GM23338 (cell line): ENCODE measurements around the gene CEBPZ. TPM values are rescaled to one million over a fixed set of nuclear protein-coding genes. Genes with fewer than 3 reads are reported as not detected.

Source experiments
- EZH2 ChIP-seq: fragments of 200-600 bp; sonication (generic); IDR thresholded peaks from one replicate; pipeline ENCODE4 v1.8.0; 2017; ENCODE audit warnings: antibody characterized with exemption, mild to moderate bottlenecking, low read depth; ENCODE audit not compliant: unreplicated experiment
- NANOG ChIP-seq: IDR thresholded peaks from 2 replicates; pipeline ENCODE4 v1.6.1; 2016; ENCODE audit warnings: antibody characterized with exemption, borderline replicate concordance
- polyA plus RNA-seq: library from polyadenylated mRNA; unstranded; fragments of >200 nt; fragmentation: Nextera tagmentation; extraction: Ambion mirVana; gene quantifications from 2 replicates; pipeline ENCODE4 v1.2.1, GENCODE V29; 2016
- total RNA-seq: library from RNA; depleted of rRNA; stranded (reverse); fragments of >200 nt; shearing (Covaris generic); gene quantifications from 2 replicates; pipeline ENCODE4 v1.2.3, GENCODE V29; 2014
- TF ChIP-seq, protein P1 (sequence below): fragments of 250-450 bp; sonication (Bioruptor Pico); IDR thresholded peaks from 2 replicates; pipeline ENCODE4 v1.5.0; 2020; ENCODE audit warnings: mild to moderate bottlenecking, moderate library complexity
- TF ChIP-seq, protein P2 (sequence below): IDR thresholded peaks from one replicate; pipeline ENCODE4 v1.6.1; 2018; ENCODE audit warnings: antibody characterized with exemption; ENCODE audit not compliant: unreplicated experiment

Gene CEBPZ
- total and polyA plus RNA-seq, 2 experiments from 2014 or later, result 133 to 185 TPM

DNA sequence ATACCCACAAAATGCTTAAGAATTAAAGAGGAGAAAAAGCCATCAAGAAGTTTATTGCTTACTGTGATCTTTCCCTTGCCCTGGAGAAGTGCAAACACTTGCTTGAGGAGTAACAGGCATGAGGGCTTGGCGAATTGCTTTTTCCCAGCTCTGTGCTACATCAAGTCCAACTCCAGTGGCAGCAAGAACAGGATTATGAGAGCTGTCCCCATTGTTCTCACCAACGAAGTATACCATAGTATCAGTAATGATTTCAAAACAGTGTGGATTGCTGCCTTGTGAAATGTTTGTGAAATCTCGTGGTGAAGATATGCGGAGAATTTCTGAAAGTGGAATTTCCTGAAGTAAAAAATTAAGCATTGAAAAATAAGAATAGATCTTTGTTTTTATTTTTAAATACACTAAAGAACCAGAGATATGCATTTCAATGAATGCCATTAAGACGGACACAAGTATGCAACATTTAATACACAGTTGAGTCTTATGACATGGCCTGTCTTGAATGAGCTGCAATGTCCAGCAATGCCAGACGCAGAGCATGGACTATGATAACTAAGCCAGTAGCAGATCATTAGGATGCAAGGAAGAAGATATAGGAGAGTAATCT lies 43.1 kb upstream of the CEBPZ start (continued):
- TF ChIP-seq, protein P1, sequence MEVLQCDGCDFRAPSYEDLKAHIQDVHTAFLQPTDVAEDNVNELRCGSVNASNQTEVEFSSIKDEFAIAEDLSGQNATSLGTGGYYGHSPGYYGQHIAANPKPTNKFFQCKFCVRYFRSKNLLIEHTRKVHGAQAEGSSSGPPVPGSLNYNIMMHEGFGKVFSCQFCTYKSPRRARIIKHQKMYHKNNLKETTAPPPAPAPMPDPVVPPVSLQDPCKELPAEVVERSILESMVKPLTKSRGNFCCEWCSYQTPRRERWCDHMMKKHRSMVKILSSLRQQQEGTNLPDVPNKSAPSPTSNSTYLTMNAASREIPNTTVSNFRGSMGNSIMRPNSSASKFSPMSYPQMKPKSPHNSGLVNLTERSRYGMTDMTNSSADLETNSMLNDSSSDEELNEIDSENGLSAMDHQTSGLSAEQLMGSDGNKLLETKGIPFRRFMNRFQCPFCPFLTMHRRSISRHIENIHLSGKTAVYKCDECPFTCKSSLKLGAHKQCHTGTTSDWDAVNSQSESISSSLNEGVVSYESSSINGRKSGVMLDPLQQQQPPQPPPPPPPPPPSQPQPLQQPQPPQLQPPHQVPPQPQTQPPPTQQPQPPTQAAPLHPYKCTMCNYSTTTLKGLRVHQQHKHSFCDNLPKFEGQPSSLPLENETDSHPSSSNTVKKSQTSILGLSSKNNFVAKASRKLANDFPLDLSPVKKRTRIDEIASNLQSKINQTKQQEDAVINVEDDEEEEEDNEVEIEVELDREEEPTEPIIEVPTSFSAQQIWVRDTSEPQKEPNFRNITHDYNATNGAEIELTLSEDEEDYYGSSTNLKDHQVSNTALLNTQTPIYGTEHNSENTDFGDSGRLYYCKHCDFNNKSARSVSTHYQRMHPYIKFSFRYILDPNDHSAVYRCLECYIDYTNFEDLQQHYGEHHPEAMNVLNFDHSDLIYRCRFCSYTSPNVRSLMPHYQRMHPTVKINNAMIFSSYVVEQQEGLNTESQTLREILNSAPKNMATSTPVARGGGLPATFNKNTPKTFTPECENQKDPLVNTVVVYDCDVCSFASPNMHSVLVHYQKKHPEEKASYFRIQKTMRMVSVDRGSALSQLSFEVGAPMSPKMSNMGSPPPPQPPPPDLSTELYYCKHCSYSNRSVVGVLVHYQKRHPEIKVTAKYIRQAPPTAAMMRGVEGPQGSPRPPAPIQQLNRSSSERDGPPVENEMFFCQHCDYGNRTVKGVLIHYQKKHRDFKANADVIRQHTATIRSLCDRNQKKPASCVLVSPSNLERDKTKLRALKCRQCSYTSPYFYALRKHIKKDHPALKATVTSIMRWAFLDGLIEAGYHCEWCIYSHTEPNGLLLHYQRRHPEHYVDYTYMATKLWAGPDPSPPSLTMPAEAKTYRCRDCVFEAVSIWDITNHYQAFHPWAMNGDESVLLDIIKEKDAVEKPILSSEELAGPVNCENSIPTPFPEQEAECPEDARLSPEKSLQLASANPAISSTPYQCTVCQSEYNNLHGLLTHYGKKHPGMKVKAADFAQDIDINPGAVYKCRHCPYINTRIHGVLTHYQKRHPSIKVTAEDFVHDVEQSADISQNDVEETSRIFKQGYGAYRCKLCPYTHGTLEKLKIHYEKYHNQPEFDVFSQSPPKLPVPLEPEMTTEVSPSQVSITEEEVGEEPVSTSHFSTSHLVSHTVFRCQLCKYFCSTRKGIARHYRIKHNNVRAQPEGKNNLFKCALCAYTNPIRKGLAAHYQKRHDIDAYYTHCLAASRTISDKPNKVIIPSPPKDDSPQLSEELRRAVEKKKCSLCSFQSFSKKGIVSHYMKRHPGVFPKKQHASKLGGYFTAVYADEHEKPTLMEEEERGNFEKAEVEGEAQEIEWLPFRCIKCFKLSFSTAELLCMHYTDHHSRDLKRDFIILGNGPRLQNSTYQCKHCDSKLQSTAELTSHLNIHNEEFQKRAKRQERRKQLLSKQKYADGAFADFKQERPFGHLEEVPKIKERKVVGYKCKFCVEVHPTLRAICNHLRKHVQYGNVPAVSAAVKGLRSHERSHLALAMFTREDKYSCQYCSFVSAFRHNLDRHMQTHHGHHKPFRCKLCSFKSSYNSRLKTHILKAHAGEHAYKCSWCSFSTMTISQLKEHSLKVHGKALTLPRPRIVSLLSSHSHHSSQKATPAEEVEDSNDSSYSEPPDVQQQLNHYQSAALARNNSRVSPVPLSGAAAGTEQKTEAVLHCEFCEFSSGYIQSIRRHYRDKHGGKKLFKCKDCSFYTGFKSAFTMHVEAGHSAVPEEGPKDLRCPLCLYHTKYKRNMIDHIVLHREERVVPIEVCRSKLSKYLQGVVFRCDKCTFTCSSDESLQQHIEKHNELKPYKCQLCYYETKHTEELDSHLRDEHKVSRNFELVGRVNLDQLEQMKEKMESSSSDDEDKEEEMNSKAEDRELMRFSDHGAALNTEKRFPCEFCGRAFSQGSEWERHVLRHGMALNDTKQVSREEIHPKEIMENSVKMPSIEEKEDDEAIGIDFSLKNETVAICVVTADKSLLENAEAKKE, result no peak
- no peak for TF ChIP-seq EZH2
- TF ChIP-seq, protein P2, sequence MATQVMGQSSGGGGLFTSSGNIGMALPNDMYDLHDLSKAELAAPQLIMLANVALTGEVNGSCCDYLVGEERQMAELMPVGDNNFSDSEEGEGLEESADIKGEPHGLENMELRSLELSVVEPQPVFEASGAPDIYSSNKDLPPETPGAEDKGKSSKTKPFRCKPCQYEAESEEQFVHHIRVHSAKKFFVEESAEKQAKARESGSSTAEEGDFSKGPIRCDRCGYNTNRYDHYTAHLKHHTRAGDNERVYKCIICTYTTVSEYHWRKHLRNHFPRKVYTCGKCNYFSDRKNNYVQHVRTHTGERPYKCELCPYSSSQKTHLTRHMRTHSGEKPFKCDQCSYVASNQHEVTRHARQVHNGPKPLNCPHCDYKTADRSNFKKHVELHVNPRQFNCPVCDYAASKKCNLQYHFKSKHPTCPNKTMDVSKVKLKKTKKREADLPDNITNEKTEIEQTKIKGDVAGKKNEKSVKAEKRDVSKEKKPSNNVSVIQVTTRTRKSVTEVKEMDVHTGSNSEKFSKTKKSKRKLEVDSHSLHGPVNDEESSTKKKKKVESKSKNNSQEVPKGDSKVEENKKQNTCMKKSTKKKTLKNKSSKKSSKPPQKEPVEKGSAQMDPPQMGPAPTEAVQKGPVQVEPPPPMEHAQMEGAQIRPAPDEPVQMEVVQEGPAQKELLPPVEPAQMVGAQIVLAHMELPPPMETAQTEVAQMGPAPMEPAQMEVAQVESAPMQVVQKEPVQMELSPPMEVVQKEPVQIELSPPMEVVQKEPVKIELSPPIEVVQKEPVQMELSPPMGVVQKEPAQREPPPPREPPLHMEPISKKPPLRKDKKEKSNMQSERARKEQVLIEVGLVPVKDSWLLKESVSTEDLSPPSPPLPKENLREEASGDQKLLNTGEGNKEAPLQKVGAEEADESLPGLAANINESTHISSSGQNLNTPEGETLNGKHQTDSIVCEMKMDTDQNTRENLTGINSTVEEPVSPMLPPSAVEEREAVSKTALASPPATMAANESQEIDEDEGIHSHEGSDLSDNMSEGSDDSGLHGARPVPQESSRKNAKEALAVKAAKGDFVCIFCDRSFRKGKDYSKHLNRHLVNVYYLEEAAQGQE, result no peak
- no peak for TF ChIP-seq NANOG
